ENCODE results near the gene CSPG5. TPM values are rescaled to one million over a fixed set of nuclear protein-coding genes. Genes with fewer than 3 reads are reported as not detected.
A peak's percentile ranks its signal among the peaks of the same experiment; 100 is the strongest.

The CSPG5 gene
- total RNA-seq, 8 experiments from 2014 or later, result 0.66 to 53.7 (median 15.6) TPM

GRCh38 chr3:47556351-47556750 is 22.3 kb downstream of the CSPG5 start:
- Histone ChIP-seq H3K4me1 (replicated peaks in 1 of 2) (no peaks in the 10 kb centered on the region), H3K27ac (no peak overlapping the region), H3K4me3 (no peak overlapping the region)
- WGBS, 10 experiments, result 40 to 100% (median 86%) methylated on average over 1 to 2 of the region's 2 CpGs; no CpG with 5 or more reads in 3 of the 10 experiments
- in situ Hi-C loops (cut with MboI; ENCODE audit: low pct_unique_long_range_greater_than_20kb in 2 of 9, low sequenced_read_pairs in 9 of 9, unreplicated experiment in 9 of 9), result no loop called here
- no peak for ATAC-seq (replicated peaks in 6 of 8)

GRCh38 chr3:47554335-47554734 is 24.3 kb downstream of the CSPG5 start:
- H3K4me3 ChIP-seq, result no peak overlapping the region
- in situ Hi-C loops (cut with MboI; ENCODE audit: low pct_unique_long_range_greater_than_20kb in 2 of 9, low sequenced_read_pairs in 9 of 9, unreplicated experiment in 9 of 9), result no loop called here
- no peak for ATAC-seq (replicated peaks in 6 of 8)
- WGBS, 10 experiments, result 60 to 100% (median 100%) methylated on average over 1 to 4 of the region's 6 CpGs; no CpG with 5 or more reads in 3 of the 10 experiments
- H3K4me1 ChIP-seq (replicated peaks in 1 of 2), result no peaks in the 10 kb centered on the region
- H3K27ac ChIP-seq, result no peak overlapping the region

GRCh38 chr3:47553407-47553806 is 25.3 kb downstream of the CSPG5 start:
- WGBS, 10 experiments, result 20 to 68% (median 52%) methylated on average over 1 to 6 of the region's 7 CpGs; no CpG with 5 or more reads in 4 of the 10 experiments
- in situ Hi-C loops (cut with MboI; ENCODE audit: low pct_unique_long_range_greater_than_20kb in 2 of 9, low sequenced_read_pairs in 9 of 9, unreplicated experiment in 9 of 9), result no loop called here
- Histone ChIP-seq H3K27ac (no peak overlapping the region), H3K4me1 (replicated peaks in 1 of 2) (no peaks in the 10 kb centered on the region), H3K4me3 (no peak overlapping the region)
- ATAC-seq (replicated peaks in 6 of 8), result peak in 5 of 8 experiments; percentile 33 to 58 (median 44)

DNA sequence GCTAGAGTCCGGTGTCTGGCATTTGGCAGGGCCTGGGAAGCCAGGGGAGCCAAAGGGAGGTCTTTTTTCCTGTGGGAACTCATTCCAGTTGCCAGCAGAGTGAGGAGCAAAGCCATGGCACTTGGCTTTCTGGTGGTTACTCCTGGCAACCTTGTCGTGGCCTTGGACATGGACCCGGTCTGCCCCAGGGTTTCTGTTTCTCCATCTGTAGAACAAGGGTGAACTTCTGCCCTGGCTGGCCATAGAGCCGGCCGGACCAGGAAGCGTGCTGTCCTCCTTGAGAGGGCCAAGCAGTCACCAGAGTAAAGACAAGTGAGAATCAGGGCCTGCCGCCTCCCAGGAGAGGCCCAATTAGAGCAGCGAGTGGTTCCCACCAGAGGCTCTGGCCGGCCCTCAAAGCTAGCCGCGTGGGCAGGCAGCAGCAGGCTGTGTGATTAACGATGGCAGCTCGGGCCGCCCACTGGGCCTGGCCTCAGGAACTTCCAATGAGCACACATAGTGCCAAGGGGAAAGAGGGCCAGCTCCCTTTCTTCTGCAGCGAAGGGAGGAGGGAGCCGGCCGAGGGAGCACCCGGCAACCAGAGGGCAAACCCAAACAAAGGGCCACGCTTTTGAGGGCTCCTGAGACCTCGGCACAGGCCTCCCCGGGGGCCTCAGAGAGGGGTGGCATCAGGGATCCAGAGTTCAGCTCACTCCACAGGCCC is 36.0 kb downstream of the CSPG5 start:
- ATAC-seq (replicated peaks in 6 of 8), result peak; percentile 82 to 99 (median 98)
- in situ Hi-C loops (cut with MboI; ENCODE audit: low pct_unique_long_range_greater_than_20kb in 2 of 9, low sequenced_read_pairs in 9 of 9, unreplicated experiment in 9 of 9), result loop anchor here in 1 of 9 experiments (25.0 kb wide), 1 partner anchor 245 kb away; the partner anchor contains the start of gene SMARCC1
- 20 to 100% (median 60%) methylated on average over 1 to 8 of the region's 21 CpGs; no CpG with 5 or more reads in 1 of the 10 experiments for WGBS, 10 experiments
- Histone ChIP-seq H3K4me1 (replicated peaks in 1 of 2) (peaks cover 11 to 14% of the 10 kb centered on the region in 2 donors), H3K27ac (peak overlapping the region in 1 of 2 donors; percentile 19), H3K4me3 (no peak overlapping the region)

GRCh38 chr3:47541583-47542108 is 37.0 kb downstream of the CSPG5 start:
- H3K4me3 ChIP-seq, result no peak overlapping the region
- no peak overlapping the region for H3K27ac ChIP-seq
- WGBS, 10 experiments, result 40 to 100% (median 67%) methylated on average over 2 to 3 of the region's 6 CpGs; no CpG with 5 or more reads in 1 of the 10 experiments
- in situ Hi-C loops (cut with MboI; ENCODE audit: low pct_unique_long_range_greater_than_20kb in 2 of 9, low sequenced_read_pairs in 9 of 9, unreplicated experiment in 9 of 9), result loop anchor here in 1 of 9 experiments (25.0 kb wide), 1 partner anchor 246 kb away; the partner anchor contains the start of gene SMARCC1
- peaks cover 11 to 14% of the 10 kb centered on the region in 2 donors for H3K4me1 ChIP-seq (replicated peaks in 1 of 2)
- no peak for ATAC-seq (replicated peaks in 6 of 8)

- H3K4me1 ChIP-seq (replicated peaks in 1 of 2), result peaks cover 11 to 14% of the 10 kb centered on the region in 2 donors
Measured at GRCh38 chr3:47540281-47540680, 38.4 kb downstream of the CSPG5 start.

GRCh38 chr3:47536967-47537366 is 41.7 kb downstream of the CSPG5 start:
- no peaks in the 10 kb centered on the region for H3K4me1 ChIP-seq (replicated peaks in 1 of 2)
- 50 to 100% (median 70%) methylated on average over 1 to 5 of the region's 6 CpGs; no CpG with 5 or more reads in 3 of the 10 experiments for WGBS, 10 experiments
- ATAC-seq (replicated peaks in 6 of 8), result no peak
- no peak overlapping the region for H3K27ac ChIP-seq
- H3K4me3 ChIP-seq, result no peak overlapping the region
- in situ Hi-C loops (cut with MboI; ENCODE audit: low pct_unique_long_range_greater_than_20kb in 2 of 9, low sequenced_read_pairs in 9 of 9, unreplicated experiment in 9 of 9), result loop anchor here in 1 of 9 experiments (25.0 kb wide), 1 partner anchor 250 kb away; the partner anchor contains the start of gene SMARCC1

More at GRCh38 chr3:47540281-47540680, 38.4 kb downstream of the CSPG5 start:
- in situ Hi-C loops (cut with MboI; ENCODE audit: low pct_unique_long_range_greater_than_20kb in 2 of 9, low sequenced_read_pairs in 9 of 9, unreplicated experiment in 9 of 9), result loop anchor here in 1 of 9 experiments (25.0 kb wide), 1 partner anchor 247 kb away; the partner anchor contains the start of gene SMARCC1
- no peak for ATAC-seq (replicated peaks in 6 of 8)
- Histone ChIP-seq H3K27ac (no peak overlapping the region), H3K4me3 (no peak overlapping the region)
- 76 to 100% (median 100%) methylated on average over 1 to 4 of the region's 4 CpGs; no CpG with 5 or more reads in 1 of the 10 experiments for WGBS, 10 experiments

DNA sequence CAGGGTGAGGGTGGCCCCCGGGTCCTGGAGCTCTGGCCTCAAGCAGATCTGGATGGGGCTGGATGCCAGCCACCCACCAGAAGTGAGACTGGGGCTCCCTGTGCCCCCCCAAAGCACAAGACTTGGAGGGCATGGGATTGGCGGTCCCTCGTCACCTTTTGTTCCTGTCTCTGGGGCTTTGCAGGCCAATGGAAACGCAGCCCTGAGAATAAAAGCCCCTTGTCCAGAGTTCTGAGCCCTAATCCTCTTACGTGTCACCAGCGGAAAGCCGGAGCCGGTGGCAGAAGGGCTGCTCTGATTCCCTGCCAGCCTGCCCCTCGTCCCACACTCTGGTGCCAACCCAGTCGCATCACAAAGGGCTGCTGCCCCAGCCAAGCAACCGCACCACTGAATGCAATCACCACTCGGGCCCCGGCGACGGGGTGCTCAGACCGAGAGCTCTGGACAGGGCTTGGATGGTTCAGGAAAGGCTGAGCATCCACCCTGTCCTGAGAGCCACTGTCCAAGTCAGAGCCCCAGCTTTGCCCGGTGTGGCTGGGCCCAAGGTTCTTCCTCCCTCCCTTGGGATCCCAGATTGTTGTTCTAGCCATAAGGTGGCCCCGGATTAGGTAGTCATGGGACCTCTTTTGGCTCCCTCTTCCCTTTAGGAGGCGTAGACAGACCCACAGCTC is 42.3 kb downstream of the CSPG5 start:
- Histone ChIP-seq H3K27ac (no peak overlapping the region), H3K4me3 (no peak overlapping the region), H3K4me1 (replicated peaks in 1 of 2) (no peaks in the 10 kb centered on the region)
- in situ Hi-C loops (cut with MboI; ENCODE audit: low pct_unique_long_range_greater_than_20kb in 2 of 9, low sequenced_read_pairs in 9 of 9, unreplicated experiment in 9 of 9), result loop anchor here in 1 of 9 experiments (25.0 kb wide), 1 partner anchor 251 kb away; the partner anchor contains the start of gene SMARCC1
- 40 to 100% (median 92%) methylated on average over 1 to 7 of the region's 19 CpGs; no CpG with 5 or more reads in 3 of the 10 experiments for WGBS, 10 experiments
- ATAC-seq (replicated peaks in 6 of 8), result peak in 1 of 8 experiments; percentile 23

GRCh38 chr3:47533996-47534454 is 44.6 kb downstream of the CSPG5 start:
- no peaks in the 10 kb centered on the region for H3K4me1 ChIP-seq (replicated peaks in 1 of 2)
- no peak overlapping the region for H3K4me3 ChIP-seq
- in situ Hi-C loops (cut with MboI; ENCODE audit: low pct_unique_long_range_greater_than_20kb in 2 of 9, low sequenced_read_pairs in 9 of 9, unreplicated experiment in 9 of 9), result loop anchor here in 1 of 9 experiments (25.0 kb wide), 1 partner anchor 253 kb away; the partner anchor contains the start of gene SMARCC1
- peak in 2 of 8 experiments; percentile 56 to 62 for ATAC-seq (replicated peaks in 6 of 8)
- H3K27ac ChIP-seq, result no peak overlapping the region
- 30 to 100% (median 78%) methylated on average over 1 to 5 of the region's 5 CpGs for WGBS, 10 experiments

DNA sequence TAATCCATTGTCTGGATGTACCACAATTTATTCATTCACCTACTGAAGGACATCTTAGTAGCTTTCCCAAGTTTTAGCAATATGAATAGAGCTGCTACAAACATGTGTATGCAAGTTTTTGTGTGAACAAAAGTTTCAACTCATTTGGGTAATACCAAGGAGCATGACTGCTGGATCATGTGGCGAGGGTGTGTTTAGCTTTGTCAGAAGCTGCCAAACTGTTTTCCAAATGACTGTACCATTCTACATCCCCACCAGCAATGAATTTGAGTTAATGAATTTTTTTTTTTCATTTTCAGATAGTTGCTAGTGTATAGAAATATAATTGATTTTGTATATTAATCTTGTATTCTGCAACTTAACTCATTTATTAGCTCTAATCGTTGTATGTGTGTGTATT is 45.2 kb downstream of the CSPG5 start:
- peak in 2 of 8 experiments; percentile 87 to 88 for ATAC-seq (replicated peaks in 6 of 8)
- no peak overlapping the region for H3K4me3 ChIP-seq
- H3K4me1 ChIP-seq (replicated peaks in 1 of 2), result no peaks in the 10 kb centered on the region
- 0 to 100% (median 80%) methylated on average over 1 to 2 of the region's 2 CpGs; no CpG with 5 or more reads in 2 of the 10 experiments for WGBS, 10 experiments
- no peak overlapping the region for H3K27ac ChIP-seq
- in situ Hi-C loops (cut with MboI; ENCODE audit: low pct_unique_long_range_greater_than_20kb in 2 of 9, low sequenced_read_pairs in 9 of 9, unreplicated experiment in 9 of 9), result loop anchor here in 1 of 9 experiments (25.0 kb wide), 1 partner anchor 254 kb away; the partner anchor contains the start of gene SMARCC1

GRCh38 chr3:47527952-47528725 is 50.5 kb downstream of the CSPG5 start:
- WGBS, 10 experiments, result 0 to 85% (median 69%) methylated on average over 1 to 4 of the region's 6 CpGs
- in situ Hi-C loops (cut with MboI; ENCODE audit: low pct_unique_long_range_greater_than_20kb in 2 of 9, low sequenced_read_pairs in 9 of 9, unreplicated experiment in 9 of 9), result loop anchor here in 5 of 9 experiments (10.0 to 25.0 kb wide), 3 partner anchors 257 to 267 kb away; partner anchors contain the start of gene SMARCC1 (in 3 of the 5)

GRCh38 chr3:47525617-47526016 is 53.0 kb downstream of the CSPG5 start:
- in situ Hi-C loops (cut with MboI; ENCODE audit: low pct_unique_long_range_greater_than_20kb in 2 of 9, low sequenced_read_pairs in 9 of 9, unreplicated experiment in 9 of 9), result loop anchor here in 5 of 9 experiments (10.0 to 25.0 kb wide), 3 partner anchors 259 to 269 kb away; partner anchors contain the start of gene SMARCC1 (in 3 of the 5)
- H3K4me3 ChIP-seq, result no peak overlapping the region
- H3K27ac ChIP-seq, result no peak overlapping the region
- peaks cover 4 to 10% of the 10 kb centered on the region in 2 donors for H3K4me1 ChIP-seq (replicated peaks in 1 of 2)
- WGBS, 10 experiments, result 37 to 100% (median 84%) methylated on average over 1 to 4 of the region's 4 CpGs; no CpG with 5 or more reads in 2 of the 10 experiments
- no peak for ATAC-seq (replicated peaks in 6 of 8)

More at GRCh38 chr3:47527952-47528725, 50.5 kb downstream of the CSPG5 start:
- no peak overlapping the region for H3K27ac ChIP-seq
- no peak overlapping the region for H3K4me3 ChIP-seq
- no peaks in the 10 kb centered on the region for H3K4me1 ChIP-seq (replicated peaks in 1 of 2)
- ATAC-seq (replicated peaks in 6 of 8), result no peak

Measured in motor neuron (in vitro differentiated cells).